ENCODE results near the gene SDCCAG8. TPM values are rescaled to one million over a fixed set of nuclear protein-coding genes. Genes with fewer than 3 reads are reported as not detected.

Gene SDCCAG8
- total RNA-seq, 2 donors from 2014 or later = 29.0 to 34.5 TPM

DNA sequence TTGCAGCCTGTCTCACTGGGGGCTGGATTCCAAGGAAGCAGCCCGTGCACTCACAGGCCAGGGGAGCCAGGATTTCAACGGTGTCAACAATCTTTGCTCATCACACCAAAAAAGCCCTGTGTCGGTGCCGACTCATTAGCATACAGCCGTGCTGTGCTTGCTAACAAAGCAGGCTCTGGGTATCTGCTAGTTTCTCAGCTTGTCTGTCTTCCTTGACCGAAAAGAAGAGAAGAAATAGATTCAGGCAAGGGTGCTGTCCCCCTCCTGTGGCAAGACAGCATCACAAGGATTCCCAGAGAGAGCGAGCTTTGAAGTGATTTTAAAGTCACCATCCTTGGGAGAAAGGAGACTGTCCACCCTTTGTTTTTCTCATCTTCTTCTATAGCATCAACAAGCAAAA is 214.7 kb downstream of the SDCCAG8 start:
- Histone ChIP-seq H3K4me3 (no peak overlapping the region), H3K36me3 (no peaks in the 10 kb centered on the region), H3K4me1 (peaks cover 0 to 12% of the 10 kb centered on the region in 2 donors), H3K27ac (no peak overlapping the region), H3K9me3 (no peaks in the 10 kb centered on the region), H3K27me3 (no peaks in the 10 kb centered on the region)
- DNase-seq (ENCODE audit: low spot score) = no peak
- TF ChIP-seq, protein P1, sequence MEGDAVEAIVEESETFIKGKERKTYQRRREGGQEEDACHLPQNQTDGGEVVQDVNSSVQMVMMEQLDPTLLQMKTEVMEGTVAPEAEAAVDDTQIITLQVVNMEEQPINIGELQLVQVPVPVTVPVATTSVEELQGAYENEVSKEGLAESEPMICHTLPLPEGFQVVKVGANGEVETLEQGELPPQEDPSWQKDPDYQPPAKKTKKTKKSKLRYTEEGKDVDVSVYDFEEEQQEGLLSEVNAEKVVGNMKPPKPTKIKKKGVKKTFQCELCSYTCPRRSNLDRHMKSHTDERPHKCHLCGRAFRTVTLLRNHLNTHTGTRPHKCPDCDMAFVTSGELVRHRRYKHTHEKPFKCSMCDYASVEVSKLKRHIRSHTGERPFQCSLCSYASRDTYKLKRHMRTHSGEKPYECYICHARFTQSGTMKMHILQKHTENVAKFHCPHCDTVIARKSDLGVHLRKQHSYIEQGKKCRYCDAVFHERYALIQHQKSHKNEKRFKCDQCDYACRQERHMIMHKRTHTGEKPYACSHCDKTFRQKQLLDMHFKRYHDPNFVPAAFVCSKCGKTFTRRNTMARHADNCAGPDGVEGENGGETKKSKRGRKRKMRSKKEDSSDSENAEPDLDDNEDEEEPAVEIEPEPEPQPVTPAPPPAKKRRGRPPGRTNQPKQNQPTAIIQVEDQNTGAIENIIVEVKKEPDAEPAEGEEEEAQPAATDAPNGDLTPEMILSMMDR (IDR thresholded peaks at IDR 0.05) = no peak

DNA sequence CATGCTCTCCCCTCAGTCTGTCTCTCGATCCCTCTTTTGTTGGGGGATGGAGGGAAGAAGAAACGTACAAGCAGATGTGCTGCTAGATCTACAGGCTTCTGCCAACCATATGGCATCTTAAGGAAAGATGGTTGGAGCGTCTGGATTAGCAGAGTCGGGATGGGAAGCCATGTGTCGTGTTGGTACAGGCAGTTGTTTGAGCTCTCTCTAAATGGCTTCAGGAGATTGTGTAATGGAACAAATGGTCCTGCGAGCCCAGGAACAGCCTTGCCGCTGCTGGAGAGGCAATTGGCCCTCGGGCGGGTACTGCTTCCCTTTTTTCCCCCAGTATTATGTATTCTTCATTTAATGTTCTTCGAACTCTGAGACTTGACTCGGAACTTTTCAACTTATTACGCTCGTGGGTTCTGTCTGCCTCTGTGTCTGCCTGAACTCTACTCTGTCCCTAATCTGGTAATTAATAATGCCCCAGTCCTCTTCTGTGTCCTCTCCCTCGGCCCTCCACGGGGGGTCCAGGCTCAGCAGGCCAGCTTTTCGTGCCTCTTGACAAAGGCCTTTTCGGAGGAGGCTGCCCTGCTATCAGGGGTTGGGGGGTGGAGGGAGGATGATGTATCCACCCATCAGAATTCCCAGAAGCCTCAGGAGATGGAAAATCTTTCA is 215.3 kb downstream of the SDCCAG8 start:
- no peaks in the 10 kb centered on the region for H3K9me3 ChIP-seq
- H3K27me3 ChIP-seq = no peaks in the 10 kb centered on the region
- peaks cover 0 to 12% of the 10 kb centered on the region in 2 donors for H3K4me1 ChIP-seq
- no peak overlapping the region for H3K4me3 ChIP-seq
- DNase-seq (ENCODE audit: low spot score) = no peak
- TF ChIP-seq, protein P1 (IDR thresholded peaks at IDR 0.05) = no peak
- no peak overlapping the region for H3K27ac ChIP-seq
- no peaks in the 10 kb centered on the region for H3K36me3 ChIP-seq

DNA sequence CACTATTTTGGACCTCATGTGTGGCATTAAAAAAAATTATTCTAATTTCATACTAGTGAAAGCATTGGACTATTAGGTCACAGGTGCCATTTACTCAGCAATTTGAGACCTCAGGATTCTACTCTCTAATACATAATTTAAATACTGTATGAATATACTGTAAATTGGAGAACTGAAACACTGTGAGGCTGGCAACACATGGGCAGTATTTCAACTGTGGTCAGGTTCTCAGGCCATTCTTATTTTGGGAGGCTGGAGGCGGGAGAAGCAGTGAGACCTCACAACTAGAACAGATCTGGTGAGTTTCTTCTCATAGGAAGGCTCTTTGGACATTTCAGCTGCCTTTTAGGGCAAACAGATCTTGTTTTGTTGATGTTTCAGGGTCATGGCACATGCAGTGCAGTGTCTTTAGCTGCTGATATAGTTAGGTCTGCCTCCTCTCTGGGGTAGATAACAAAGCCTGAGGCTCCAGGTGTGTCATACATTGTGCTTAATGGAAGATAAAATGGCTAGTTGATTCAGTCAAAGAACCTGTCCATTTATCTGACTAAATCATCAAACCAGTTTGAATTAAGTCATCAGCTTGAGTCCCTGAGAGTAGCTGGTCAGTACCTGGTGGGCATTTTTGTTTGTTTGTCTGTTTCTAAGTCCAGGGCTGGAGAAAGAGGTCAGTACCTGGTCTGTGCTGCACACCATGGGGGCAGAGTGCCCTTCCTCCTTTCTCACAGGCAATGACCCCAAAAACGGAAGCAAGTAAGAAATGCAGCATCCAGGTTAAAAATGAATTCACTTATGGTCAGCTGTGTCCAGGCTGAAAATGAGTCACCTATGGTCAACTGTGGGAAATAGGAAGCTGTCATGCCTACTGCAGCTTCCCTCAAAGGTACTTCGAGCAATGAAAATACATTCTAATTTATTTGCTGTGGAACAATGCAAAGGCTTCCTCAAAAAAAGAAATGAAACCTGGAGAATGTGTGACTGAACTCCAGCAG is 216.2 kb downstream of the SDCCAG8 start:
- H3K4me1 ChIP-seq = peaks cover 0 to 12% of the 10 kb centered on the region in 2 donors
- H3K9me3 ChIP-seq = no peaks in the 10 kb centered on the region
- no peak overlapping the region for H3K27ac ChIP-seq
- H3K27me3 ChIP-seq = no peaks in the 10 kb centered on the region
- no peaks in the 10 kb centered on the region for H3K36me3 ChIP-seq
- TF ChIP-seq, protein P1 (IDR thresholded peaks at IDR 0.05) = no peak
- no peak for DNase-seq (ENCODE audit: low spot score)
- no peak overlapping the region for H3K4me3 ChIP-seq

DNA sequence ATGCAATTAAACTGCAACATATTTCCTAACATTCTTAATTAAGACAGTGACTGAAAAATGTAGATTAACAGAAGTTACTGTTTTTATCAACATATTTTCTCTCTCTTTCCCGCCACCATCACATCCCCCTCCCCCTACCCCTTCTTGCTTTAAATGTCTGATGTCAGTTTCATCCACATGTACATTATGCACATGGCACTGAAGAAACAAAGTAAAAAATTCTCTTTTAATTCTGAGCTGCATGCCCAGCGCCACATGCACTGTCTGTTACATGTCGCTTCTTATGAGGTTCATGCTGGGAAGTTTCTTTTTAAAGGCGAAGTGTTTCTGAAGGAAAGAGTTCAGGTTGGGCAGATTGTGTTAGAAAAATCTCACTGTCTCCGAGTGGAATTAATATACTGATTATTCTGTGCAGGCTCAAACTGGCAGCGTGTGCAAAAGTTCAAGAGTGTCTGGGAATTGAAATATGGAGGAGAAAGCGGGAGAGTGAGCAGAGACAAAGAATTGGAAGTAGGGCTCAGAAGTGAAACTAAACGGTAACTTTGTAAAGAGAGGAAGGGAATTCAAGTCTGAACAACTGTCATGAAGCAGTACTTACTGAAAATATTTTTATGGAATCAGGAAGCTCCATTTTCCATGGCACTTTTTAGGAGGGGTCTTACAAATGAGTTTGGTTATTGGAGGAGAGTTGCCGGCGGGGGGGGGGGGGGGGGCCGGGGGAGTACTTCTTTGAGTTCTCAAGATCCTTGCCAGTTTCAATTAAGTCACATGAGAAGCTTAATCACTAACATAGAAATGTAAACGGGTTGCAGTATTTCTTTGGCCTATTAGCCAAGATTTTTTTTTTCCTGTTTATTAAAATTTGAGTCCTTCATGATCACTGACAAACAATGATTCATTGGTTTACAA is 217.6 kb downstream of the SDCCAG8 start:
- no peaks in the 10 kb centered on the region for H3K27me3 ChIP-seq
- peak overlapping the region in 1 of 2 donors; percentile 22 for H3K27ac ChIP-seq
- no peaks in the 10 kb centered on the region for H3K36me3 ChIP-seq
- peak overlapping the region; percentile 9 to 39 for H3K4me3 ChIP-seq
- no peaks in the 10 kb centered on the region for H3K9me3 ChIP-seq
- no peak for DNase-seq (ENCODE audit: low spot score)
- TF ChIP-seq, protein P1 (IDR thresholded peaks at IDR 0.05) = no peak
- peaks cover 0 to 12% of the 10 kb centered on the region in 2 donors for H3K4me1 ChIP-seq

DNA sequence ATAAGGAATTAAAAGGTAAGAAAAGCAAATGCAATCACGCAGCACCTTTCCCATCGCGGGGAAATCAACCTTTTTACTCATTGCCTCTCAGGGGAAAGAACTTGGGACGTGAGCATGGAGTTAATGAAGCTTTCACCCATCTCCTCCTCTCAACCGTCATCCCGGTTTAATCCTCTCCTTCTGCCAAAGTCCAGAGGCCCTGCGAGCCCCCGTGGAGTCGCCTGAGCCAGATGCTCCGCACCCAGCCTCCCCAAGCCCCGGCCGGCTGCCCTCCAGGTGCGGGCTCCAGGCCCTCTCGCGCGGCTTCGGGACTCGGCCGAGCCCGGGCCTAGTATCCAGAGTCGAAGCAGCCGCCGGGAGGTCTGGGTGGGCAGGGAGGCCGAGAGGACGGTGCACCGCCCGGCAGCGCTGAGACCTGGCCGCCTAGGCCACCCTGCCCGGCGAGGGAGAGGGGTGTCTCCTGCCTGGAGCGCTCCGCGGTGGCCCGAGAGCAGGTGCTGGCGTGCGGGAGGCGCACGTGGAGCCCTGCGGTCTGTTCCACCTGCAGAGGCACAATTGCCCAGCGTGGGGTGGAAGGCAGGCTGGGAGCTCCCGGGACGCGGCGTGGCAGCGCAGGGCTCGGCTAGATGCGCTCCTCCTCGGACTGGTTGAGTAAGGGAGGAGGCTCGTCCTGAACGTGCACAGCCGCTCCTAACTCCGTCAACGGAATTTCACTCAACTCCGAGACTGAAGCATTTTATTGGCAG is 218.5 kb downstream of the SDCCAG8 start:
- Histone ChIP-seq H3K36me3 (no peaks in the 10 kb centered on the region), H3K4me1 (peaks cover 0 to 12% of the 10 kb centered on the region in 2 donors), H3K27ac (peak overlapping the region in 1 of 2 donors; percentile 22), H3K9me3 (no peaks in the 10 kb centered on the region), H3K4me3 (no peak overlapping the region), H3K27me3 (no peaks in the 10 kb centered on the region)
- DNase-seq (ENCODE audit: low spot score) = no peak
- TF ChIP-seq, protein P1 (IDR thresholded peaks at IDR 0.05) = no peak
